Hindlimb muscle (tissue), 1 donor: Measurements from ENCODE around the gene MCUB. TPM values are rescaled to one million over a fixed set of nuclear protein-coding genes. Genes with fewer than 3 reads are reported as not detected.

Source experiments
- DNase-seq: peaks from one replicate; pipeline ENCODE4 v3.0.0-alpha.2; 2013
- polyA plus RNA-seq: library from polyadenylated mRNA; unstranded; fragments of 120-200 nt; gene quantifications from one replicate; pipeline ENCODE4 v1.2.1, GENCODE V29; 2013; ENCODE audit not compliant: insufficient read length

The MCUB gene
- polyA plus RNA-seq, 1 donor: 12.6 TPM

DNA sequence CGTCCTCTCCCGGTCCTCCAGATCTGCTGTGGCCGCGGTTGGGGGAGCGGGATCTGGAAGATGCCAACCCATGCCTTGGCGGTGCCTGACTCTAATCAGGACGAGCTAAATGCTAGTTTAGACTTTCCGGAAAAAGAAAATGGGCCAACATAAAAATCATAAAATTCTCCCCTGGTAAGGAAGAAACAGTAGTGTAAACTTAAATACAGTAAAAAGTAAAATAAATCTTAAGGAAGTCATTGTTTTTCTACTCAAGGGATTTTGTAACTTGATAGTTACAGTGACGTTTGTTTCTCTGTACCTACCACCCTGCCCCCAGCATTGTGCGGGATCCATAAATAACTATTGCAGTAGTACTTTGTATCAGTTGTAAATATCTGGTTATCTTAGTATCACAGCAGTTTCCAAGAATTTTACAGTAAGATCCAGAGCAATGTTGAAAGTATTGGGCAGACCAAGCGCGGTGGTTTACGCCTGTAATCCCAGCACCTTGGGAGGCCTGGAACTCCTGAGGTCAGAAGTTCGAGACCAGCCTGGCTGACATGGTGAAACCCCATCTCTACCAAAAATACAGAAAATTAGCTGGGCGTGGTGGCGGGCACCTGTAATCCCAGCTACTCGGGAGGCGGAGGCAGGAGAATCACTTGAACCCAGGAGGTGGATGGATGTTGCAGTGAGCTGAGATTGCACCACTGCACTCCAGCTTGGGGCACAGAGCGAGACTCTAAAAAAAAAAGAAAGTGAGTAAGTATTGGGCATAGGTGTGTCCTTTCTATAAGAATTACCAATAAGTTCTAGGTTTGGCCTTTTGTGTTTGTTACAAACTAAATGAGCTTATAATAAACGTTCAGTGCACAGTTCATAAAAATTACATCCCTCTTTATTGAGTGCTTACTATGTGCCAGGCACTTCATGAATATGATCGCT is 170.8 kb downstream of the MCUB start:
- DNase-seq: no peak

DNA sequence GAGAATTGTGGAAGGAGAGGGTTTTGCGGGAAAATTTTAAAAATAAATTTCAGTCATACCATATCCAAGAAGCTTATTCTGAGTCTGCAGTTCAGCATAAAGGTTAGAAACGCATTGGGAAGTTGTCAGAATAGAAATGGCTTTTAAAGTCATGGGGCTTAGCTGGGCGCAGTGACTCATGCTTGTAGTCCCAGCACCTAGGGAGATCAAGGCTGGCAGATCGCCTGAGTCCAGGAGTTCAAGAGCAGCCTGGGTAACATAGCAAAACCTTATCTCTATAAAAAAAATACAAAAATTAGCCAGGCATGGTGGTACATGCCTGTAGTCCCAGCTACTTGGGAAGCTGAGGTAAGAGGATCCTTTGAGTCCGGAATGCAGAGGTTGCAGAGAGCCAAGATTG is 173.7 kb downstream of the MCUB start:
- DNase-seq: no peak

DNA sequence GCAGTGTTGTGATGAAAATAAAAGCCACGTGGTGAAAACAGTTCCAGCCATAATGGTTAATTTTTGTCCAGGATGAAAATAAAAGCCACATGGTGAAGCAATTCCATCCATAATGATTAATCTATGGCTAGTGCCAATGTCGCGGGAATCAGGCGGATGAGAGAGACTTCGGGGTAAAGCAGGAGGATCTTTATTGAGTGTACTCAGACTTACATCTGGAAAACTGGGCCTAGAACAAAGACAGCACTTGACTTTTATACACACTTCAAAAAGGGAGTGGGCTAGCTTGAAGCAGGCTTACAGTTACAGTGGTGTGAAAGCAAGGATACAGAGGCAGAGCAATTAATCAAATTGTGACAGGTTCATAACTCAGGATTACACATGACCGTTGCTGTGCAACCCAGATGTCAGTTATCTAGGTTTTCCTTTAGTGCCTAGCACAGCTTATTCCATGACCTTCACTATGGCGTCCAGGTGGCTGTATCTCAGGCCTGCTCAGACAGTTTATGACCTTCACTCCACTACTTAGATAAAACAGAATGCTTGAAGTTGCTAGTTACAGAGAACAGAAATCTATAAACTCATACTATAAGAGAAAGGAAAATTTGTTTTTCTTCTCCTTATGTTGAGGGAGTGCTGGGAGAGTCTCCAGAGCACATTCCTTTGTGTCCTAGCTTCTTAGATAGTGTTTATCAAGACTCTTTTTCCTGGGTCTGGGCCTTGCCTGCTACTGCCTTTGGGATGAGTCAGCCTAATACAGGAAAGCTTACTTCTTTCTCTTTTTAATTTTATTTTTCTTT is 175.7 kb downstream of the MCUB start:
- no peak for DNase-seq

Other genes starting within 250 kb of the MCUB start
- 27.9 TPM for gene SEC24B, start 126.4 kb upstream of the MCUB start, polyA plus RNA-seq
- 16.3 TPM for gene CASP6, start 143.2 kb downstream of the MCUB start, polyA plus RNA-seq
- 14.8 TPM for gene PLA2G12A, start 169.8 kb downstream of the MCUB start, polyA plus RNA-seq
- gene CFI, start 241.8 kb downstream of the MCUB start, polyA plus RNA-seq: 7.3 TPM